GM19043 (cell line): Measurements from ENCODE around the gene COL18A1.
"Not testable (repeated sequence)": the region's sequence is repeated elsewhere in the genome, so short reads cannot be mapped to it uniquely, and the experiment has no call there.

Experiments used
- ATAC-seq: cut with Tn5 transposase; IDR thresholded peaks from one replicate; pipeline ENCODE4 v1.9.1; 2021; ENCODE audit warnings: low read depth; ENCODE audit not compliant: unreplicated experiment

COL18A1 gene

DNA sequence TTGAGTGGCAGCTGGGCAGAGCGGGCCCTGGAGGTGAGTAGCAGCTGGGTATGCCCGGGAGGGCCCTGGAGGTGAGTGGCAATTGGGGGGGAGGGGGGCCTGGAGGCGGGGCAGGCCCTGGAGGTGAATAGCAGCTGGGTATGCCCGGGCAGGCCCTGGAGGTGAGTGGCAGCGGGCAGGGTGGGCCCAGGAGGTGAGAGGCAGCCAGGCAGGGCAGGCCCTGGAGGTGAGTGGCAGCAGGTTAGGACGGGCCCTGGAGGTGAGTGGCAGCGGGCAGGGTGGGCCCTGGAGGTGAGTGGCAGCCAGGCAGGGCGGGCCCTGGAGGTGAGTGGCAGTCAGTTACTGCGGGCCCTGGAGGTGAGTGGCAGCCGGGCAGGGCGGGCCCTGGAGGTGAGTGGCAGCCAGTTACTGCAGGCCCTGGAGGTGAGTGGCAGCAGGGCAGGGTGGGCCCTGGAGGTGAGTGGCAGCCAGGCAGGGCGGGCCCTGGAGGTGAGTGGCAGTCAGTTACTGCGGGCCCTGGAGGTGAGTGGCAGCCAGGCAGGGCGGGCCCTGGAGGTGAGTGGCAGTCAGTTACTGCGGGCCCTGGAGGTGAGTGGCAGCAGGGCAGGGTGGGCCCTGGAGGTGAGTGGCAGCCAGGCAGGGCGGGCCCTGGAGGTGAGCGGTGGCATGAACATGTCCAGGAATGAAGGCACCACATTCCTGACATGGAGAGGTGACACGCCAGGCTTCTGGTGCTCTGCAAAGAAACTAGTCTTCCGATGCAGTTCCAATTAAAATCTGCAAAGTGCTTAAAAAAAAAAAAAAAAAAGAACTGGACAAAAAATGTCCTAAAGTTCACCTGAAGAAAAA, 122.4 kb downstream of the COL18A1 start:
- not testable (repeated sequence) for ATAC-seq

DNA sequence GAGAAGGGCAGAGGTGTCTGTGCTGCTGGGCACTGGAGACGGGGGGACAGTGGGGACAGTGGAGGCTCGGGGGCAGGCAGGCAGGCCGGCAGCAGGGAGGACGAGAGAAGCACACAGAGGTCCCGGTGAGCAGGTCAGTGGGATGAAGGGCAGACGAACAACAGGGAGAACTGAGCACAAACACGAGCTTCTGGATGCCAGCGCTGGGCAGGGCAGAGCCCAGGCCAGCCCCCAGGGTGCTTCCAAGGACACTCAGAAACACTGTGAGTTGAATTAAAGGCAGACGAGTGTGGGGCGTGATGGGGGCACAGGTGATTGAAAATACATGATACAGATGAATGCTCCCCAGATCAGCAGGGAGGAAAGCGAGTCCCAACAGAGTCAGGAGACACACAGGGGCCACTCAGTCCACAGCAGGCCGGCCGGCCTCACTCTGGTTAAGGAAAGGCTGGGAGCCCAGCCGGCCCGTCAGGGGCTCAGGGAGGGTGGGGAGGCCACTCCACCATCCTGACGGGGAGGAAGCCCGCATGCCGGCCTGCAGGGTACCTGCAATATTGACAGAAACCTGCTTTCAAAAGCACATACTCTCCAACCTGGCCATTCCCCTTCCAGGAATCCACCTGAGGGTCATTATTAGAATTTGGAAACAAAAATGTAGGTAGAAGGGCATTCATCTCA, 123.2 kb downstream of the COL18A1 start:
- no peak for ATAC-seq

DNA sequence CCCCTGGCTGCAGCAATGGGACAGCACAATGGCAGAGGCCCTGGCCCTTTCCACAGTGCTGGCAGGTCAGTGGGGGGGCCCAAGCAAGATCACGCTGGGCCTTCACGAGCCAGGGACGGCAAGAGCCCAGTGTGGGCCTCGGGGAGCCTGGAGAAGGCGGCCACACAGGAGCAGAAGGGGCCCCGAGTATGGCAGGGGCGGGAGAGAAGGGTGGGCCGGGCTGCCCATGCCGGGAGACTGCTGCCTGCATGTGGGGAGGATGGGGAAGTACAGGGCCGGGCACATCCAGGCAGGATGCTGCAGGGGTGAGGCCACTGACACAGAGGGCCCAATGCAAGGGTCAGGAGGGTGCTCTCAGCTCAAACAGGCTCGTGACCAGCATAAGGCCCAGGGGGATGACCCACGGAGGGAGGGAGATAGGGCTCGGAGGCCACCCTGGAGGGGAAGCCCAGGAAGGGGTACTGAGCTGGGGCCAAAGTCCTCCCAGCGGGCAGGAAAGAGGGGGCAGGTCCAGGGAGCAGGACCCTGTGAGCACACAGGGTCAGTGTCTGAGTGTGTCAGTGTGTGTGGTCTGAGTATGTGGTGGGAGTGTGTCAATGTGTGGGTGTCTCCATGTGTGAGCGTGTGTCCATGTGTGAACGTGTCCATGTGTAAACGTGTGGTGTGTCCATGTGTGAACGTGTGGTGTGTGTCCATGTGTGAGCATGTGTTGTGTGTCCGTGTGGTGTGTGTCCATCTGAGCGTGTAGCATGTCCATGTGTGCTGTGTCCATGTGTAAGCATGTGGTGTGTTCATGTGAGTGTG, 124.2 kb downstream of the COL18A1 start:
- no peak for ATAC-seq

DNA sequence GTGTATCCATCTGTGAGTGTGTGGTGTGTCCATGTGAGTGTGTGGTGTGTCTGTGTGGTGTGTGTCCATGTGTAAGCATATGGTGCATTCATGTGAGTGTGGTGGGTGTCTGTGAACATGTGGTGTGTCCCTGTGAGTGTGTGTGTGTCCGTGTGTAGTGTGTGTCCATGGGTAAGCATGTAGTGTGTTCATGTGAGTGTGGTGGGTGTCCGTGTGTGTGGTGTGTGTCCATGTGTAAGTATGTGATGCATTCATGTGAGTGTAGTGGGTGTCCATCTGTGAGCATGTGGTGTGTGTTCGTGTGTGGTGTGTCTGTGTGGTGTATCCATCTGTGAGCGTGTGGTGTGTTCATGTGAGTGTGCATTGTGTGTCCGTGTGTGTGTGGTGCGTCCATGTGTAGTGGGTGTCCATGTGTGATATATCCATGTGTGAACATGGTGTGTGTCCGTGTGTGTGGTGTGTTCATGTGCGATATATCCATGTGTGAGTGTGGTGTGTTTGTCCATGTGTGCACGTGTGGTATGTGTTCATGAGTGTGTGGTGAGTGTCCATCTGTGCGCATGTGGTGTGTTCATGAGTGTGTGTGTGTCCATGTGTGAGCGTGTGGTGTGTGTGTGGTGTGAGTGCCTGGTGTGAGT, 124.9 kb downstream of the COL18A1 start:
- ATAC-seq, result no peak

DNA sequence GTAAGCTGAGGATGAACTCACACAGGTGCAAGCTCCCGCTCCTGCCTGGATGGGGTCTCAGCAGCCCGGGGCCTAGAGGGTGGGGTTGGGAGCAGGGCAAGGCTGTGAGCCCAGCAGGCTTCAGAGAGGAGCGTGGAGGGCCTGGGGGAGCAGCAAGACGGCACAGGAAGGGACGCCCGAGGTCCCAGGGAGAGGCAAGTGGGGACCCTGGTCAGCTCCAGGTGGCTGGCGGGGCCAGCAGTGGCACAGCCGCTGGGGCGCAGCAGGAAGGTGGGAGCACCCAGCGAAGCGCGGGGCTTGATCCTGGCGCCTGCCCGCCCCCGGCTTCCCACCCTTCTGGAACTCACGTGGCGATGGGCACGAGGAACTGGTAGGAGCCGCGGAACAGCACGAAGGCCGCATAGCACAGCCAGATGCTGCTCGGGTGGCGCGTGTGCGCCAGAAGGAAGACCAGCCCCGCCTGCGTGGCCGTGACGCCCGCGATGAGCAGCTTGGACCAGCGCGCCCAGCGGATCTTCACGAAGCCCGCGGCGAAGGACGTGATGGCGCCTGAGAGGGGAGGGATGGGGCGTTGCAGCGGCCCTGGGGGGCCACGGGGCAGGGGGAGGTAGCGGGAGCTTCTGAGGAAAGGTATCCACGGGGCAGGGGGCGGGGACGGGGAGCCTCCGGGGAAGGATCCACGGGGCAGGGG, 125.6 kb downstream of the COL18A1 start:
- ATAC-seq, result no peak

DNA sequence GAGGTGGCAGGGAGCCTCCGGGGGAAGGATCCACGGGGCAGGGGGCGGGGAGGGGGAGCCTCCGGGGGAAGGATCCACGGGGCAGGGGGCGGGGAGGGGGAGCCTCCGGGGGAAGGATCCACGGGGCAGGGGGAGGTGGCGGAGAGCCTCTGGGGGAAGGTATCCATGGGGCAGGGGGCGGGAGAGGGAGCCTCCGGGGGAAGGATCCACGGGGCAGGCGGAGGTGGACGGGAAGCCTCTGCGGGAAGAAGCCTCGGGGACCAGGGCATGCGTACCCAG, 126.1 kb downstream of the COL18A1 start:
- ATAC-seq, result not testable (repeated sequence)

DNA sequence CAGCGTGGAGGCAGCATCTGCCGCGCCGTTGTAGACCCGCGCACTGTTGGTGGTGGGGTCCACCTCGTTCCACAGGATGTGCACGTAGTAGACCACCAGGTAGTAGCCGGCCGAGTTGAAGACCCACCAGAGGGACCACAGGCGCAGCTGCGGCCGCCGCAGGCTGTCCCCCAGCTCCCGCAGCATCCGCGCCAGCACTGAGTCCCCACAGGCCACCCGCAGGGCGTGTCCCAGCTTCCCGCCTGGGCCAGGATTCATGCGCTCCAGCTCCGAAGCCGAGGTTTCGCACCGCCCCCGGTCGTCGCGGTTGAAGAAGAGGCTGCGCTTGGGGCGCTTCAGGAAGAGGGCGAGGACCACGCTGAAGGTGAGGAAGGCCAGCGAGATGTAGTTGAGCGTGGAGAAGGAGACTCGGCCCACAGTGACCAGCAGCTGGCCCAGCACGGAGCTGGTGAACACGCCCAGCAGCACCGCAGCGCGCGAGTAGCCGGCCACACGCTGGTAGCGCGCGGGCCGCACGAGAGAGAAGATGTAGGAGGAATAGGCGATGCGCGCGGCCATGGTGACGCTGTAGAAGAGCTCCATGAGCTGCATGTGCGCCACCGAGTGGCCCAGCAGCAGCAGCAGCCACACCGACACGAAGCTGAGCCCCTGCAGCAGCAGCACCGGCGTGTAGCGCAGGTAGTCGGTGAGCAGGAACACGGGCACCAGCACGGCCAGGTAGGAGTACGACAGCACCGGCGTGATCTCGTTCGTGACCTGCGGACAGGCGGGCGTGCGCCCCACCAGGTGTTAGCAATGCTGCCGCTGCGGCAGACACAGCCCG, 126.6 kb downstream of the COL18A1 start:
- ATAC-seq, result no peak

DNA sequence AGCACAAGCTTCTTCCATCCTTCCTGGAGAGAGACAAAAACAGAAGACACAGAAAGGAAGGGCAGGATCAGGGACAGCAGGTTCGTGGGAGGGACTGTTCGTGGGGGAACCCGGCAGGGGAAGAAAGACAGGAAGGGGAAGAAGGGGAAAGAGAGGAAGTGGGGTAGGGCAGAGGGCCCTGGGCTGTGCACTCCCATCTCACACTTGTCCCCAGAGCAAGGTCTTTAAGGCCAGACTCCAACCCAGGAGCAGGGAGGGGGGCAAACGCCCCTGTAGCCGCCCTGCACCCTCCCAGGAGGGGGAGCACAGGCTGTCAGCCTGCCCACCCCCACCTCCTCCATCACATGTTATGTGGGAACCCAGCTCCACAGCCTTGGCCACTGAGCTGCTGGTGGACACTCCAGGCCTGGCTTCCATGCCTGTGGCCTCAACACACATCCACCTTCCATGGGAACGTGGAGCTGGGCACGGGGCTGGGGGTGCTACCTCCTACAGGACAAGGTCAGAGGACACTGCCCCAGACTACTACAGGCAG, 127.9 kb downstream of the COL18A1 start:
- no peak for ATAC-seq

DNA sequence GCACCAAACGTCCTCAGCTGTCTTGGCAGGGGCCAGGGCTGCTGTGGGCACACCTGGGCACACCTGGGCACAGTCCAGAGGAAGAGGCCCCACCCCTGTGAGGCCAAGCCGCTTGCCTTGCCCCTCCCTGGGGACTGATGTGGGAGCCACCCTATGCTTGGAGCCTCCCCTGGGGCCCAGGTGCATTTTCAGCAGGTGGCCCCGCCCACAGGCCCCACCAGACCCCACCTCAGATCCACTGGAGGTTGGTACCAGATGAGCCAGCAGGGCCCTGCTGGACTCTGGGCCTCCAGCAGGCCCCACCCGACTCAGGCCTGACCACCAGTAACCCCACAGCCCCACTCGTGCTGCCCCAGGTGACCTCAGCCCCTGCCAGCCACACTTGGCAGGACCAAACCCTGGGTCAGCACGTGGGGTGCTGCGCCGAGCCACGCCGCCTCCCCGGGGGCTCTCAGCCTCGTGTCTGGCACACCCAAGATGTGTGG, 128.4 kb downstream of the COL18A1 start:
- no peak for ATAC-seq

DNA sequence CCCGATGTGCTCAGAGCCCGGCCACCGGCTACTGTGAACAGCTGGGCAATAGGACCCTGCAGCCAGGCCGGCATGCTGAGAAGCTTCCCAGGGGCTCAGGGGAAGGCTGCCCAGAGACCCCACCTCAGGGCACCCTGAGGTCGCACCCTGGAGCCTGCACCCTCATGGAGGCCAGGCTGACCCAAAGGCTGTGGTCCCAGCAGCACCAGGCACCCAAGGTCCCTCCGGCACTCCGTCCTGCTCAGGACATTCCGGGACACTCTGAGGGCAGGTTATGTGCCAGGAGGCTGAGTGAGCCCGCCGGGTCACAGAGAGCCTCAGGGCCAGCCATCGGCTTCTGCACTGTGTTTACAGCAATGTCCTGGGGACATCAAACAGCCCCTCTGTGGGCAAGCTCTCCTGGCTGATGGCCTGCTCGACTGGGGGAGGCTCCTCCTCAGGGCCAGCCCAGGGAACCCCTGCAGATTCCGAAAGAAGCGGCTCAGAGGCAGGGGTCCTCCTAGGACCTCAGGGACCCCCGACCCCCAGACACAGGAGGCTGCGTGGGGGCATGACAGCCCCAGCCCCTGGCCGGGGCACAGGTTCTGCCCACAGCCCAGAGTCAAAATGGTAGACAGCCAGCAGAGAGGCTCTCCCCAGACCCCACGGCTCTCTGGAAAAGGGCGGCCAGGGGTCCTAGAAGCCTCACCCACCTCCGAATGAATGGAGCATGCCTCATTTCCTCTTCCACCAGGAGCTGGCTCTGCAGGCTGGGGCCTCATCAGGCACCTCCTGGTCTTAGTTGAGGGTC, 129.1 kb downstream of the COL18A1 start:
- no peak for ATAC-seq

DNA sequence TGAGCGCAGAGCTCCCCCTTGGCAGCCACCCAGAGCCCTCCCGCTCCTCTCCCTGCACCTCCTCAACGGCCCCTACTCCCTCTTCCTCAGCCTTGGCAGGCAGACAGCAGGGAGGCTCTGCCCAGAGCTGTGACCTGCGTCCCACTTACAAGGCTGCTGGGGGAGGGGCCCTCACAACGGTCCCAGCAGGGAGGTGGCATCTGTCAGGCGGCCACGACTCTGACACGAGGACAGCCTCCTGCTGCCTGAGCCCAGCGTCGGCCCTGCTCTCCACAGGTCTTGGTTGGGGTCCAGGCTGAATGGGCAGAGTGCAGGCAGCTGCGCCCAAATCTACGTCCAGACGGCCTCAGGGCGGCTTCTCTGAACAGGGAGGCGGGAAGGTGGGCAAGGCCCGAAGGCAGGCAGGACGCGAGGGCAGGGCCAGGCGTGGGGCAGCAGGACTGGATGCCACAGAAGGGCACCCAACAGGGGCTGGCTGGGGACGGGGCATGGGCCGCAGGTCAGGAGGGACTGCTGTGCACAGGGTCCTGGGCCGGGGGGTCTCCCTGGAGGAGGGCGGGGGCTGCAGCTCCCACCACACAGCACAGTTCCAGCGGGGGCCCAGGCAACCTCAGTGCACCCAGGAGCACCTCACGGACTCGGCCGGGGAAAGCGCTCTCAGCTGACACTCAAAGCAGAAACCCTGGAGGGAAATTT, 129.8 kb downstream of the COL18A1 start:
- no peak for ATAC-seq

DNA sequence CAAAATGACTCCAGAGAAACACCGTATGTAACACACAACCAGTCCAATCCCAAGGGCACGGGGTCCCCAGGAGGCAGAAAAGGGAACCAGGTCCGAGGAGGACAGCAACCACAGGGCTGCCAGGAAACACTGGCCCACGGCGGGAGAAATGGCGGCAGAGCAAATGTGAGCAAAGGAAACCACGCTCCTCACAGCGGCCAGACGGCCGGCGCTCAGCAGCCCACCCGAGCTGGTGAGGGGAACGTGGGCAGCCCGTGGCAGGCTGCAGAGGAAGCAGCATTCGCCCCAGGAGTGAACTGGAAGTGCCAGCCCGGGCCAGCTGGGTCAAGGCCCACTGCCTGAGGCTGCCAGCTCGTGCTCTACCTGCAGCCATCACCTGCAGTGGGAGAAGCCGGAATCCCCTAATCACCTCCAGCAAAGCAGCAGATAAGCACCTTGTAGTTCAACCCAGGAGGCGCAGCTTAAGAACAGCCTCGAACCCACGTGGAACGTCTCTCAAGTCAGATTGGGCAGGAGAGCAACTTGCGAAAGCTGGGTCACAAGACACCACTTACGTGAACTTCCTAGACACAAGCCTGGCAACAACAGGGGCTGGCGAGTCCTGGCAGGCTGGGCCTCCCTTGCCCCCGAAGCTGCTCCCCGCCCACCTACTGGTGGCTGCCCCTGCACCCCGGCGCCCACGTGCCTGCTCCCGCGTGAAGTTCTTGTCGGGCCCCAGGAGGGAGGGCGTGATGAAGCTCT, 130.5 kb downstream of the COL18A1 start:
- no peak for ATAC-seq

DNA sequence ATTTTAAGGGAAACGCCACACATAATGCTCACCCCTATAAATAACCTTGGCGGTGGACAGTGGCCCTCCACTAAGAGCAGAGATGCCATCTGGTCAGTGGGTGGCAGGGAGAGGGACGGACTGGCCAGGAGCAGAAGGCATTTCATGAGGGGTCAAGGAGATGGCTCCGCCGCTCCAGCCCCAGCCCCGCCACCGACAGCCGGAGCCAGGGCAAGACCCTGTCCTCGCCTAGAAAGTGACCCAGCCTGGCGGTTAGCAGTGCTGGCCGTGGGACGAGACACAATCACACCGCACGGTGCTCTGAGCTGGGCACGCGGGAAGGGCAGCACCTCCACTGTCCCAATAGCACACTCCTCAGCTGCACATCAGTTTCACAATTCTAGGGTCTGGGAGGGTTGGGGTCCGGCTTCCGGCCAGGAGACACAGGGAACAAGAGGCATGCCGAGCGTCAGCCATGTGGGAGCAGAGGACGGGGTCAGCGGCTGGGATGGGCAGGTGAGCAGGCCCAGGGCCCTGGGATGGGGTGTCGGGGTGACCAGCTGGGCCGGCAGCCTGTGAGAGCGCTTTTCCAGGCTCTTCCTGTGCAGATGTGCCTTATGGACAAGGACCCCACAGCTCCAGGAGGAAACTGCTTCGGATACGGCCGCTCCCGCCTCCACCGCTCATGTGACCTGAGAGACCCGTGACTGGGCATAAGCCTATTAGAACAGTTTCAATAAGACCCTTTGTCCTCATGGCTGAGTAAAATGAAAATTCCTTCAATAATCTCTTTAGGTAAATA, 131.5 kb downstream of the COL18A1 start:
- ATAC-seq, result no peak

DNA sequence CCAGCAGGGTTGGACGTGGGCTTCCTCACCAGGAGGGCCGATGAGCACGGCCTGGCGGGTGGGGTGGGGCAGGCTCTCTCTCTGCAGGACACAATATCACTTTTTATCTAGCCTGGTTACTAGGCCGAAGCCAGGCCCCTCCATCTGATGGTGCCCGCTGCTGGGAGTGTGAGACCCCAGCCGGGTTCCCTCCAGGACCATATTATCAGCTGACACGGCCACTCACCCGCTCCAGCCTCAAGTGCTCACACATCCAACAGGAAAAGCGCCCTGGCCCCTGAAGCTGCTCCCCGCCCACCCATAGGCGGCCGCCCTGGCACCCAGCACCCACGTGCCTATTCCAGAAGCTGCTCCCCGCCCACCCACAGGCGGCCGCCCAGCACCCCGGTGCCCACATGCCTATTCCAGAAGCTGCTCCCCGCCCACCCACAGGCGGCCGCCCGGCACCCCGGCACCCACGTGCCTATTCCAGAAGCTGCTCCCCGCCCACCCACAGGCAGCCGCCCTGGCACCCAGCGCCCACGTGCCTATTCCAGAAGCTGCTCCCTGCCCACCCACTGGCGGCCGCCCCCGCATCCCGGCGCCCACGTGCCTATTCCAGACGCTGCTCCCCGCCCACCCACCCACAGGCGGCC, 132.3 kb downstream of the COL18A1 start:
- no peak for ATAC-seq

DNA sequence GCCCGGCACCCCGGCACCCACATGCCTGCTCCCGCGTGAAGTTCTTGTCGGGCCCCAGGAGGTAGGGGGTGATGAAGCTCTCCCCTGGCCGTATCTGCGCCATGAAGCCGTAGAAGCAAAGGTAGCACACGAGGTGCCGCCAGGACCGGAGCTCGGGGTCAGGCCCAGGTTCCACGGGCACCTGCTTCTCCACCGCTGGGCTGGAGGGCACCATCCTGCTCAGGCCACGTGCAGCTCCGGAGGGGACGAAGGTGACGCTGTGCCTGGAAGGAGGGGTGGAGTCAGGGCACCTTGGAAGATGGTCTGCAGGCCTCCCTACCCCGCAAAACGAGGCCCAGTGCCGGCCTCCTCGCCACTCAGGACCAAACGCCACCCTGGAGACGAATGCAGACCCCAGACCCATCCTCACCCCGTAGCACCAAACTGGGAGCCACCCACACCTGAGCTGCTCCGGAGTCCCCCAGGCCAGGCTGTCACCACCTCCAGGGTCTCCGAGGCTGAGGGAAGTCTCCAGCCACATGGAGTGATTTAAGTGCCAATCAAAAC, 132.9 kb downstream of the COL18A1 start:
- ATAC-seq, result no peak
